Measurements from ENCODE around the gene PLBD2.

The PLBD2 gene

GRCh38 chr12:113382206-113382605 is 23.8 kb downstream of the PLBD2 start:
- no peak overlapping the region for H3K9ac ChIP-seq (ENCODE audit: low read length)
- no peak overlapping the region for H3K27ac ChIP-seq (ENCODE audit: low read length, poor library complexity, severe bottlenecking)
- no peaks in the 10 kb centered on the region for H3K27me3 ChIP-seq (ENCODE audit: control insufficient read depth in 1 of 2, insufficient read depth in 1 of 2, low read length in 2 of 2)
- no peak overlapping the region for H2BK5ac ChIP-seq (ENCODE audit: low read depth, low read length, poor library complexity, severe bottlenecking)
- DNase-seq = no peak
- no peaks in the 10 kb centered on the region for H3K9me3 ChIP-seq (ENCODE audit: control insufficient read depth, low read length)
- no peak overlapping the region for H3K23ac ChIP-seq (ENCODE audit: low read length in 2 of 2)
- H2BK120ac ChIP-seq (ENCODE audit: low read depth, low read length) = no peak overlapping the region
- H2BK15ac ChIP-seq (ENCODE audit: low read depth, poor library complexity, severe bottlenecking) = no peak overlapping the region
- H3K14ac ChIP-seq (ENCODE audit: low read length in 2 of 2) = no peak overlapping the region
- no peak overlapping the region for H2BK12ac ChIP-seq (ENCODE audit: low read length in 2 of 2)
- no peak overlapping the region for H2AK5ac ChIP-seq (ENCODE audit: low read length, severe bottlenecking)
- H3K79me1 ChIP-seq (replicated peaks; ENCODE audit: low read length, poor library complexity, severe bottlenecking) = peaks cover 3% of the 10 kb centered on the region
- H4K91ac ChIP-seq (ENCODE audit: low read length) = no peak overlapping the region
- 98% methylated on average over 4 of the region's 4 CpGs for WGBS
- no peak overlapping the region for H3K4me2 ChIP-seq (ENCODE audit: low read length, poor library complexity, severe bottlenecking)
- H3K4ac ChIP-seq (ENCODE audit: low read depth in 1 of 2, low read length in 2 of 2) = no peak overlapping the region
- no peak overlapping the region for H3K18ac ChIP-seq (ENCODE audit: low read depth in 1 of 2, low read length in 2 of 2)
- H3K4me3 ChIP-seq (ENCODE audit: insufficient read depth in 1 of 2, low read depth in 1 of 2, low read length in 2 of 2) = no peak overlapping the region
- H3K36me3 ChIP-seq (ENCODE audit: control insufficient read depth in 1 of 2, insufficient read depth in 2 of 2, low read depth in 1 of 2, low read length in 2 of 2) = peaks cover 45 to 65% of the 10 kb centered on the region in 2 experiments
- no peaks in the 10 kb centered on the region for H3K4me1 ChIP-seq (ENCODE audit: control insufficient read depth, insufficient read depth, low read depth, low read length)
- H2AFZ ChIP-seq (ENCODE audit: low read depth, low read length) = no peak overlapping the region
- no peak overlapping the region for H4K8ac ChIP-seq (ENCODE audit: low read length)

GRCh38 chr12:113384778-113385177 is 26.4 kb downstream of the PLBD2 start:
- Histone ChIP-seq H3K27me3 (ENCODE audit: control insufficient read depth in 1 of 2, insufficient read depth in 1 of 2, low read length in 2 of 2) (no peaks in the 10 kb centered on the region), H2BK15ac (ENCODE audit: low read depth, poor library complexity, severe bottlenecking) (no peak overlapping the region), H3K9me3 (ENCODE audit: control insufficient read depth, low read length) (no peaks in the 10 kb centered on the region), H4K8ac (ENCODE audit: low read length) (no peak overlapping the region), H3K23ac (ENCODE audit: low read length in 2 of 2) (no peak overlapping the region), H4K91ac (ENCODE audit: low read length) (no peak overlapping the region), H2AK5ac (ENCODE audit: low read length, severe bottlenecking) (no peak overlapping the region), H3K14ac (ENCODE audit: low read length in 2 of 2) (no peak overlapping the region), H3K4me3 (ENCODE audit: insufficient read depth in 1 of 2, low read depth in 1 of 2, low read length in 2 of 2) (no peak overlapping the region), H3K27ac (ENCODE audit: low read length, poor library complexity, severe bottlenecking) (no peak overlapping the region), H2BK120ac (ENCODE audit: low read depth, low read length) (no peak overlapping the region), H3K4ac (ENCODE audit: low read depth in 1 of 2, low read length in 2 of 2) (no peak overlapping the region), H3K79me1 (replicated peaks; ENCODE audit: low read length, poor library complexity, severe bottlenecking) (peaks cover 1% of the 10 kb centered on the region), H3K4me2 (ENCODE audit: low read length, poor library complexity, severe bottlenecking) (no peak overlapping the region), H2BK5ac (ENCODE audit: low read depth, low read length, poor library complexity, severe bottlenecking) (no peak overlapping the region), H3K18ac (ENCODE audit: low read depth in 1 of 2, low read length in 2 of 2) (no peak overlapping the region), H3K36me3 (ENCODE audit: control insufficient read depth in 1 of 2, insufficient read depth in 2 of 2, low read depth in 1 of 2, low read length in 2 of 2) (peaks cover 68 to 74% of the 10 kb centered on the region in 2 experiments), H2BK12ac (ENCODE audit: low read length in 2 of 2) (no peak overlapping the region), H2AFZ (ENCODE audit: low read depth, low read length) (no peak overlapping the region), H3K9ac (ENCODE audit: low read length) (no peak overlapping the region), H3K4me1 (ENCODE audit: control insufficient read depth, insufficient read depth, low read depth, low read length) (no peaks in the 10 kb centered on the region)
- 96% methylated on average over 11 of the region's 14 CpGs for WGBS
- no peak for DNase-seq

GRCh38 chr12:113385282-113385882 is 27.0 kb downstream of the PLBD2 start:
- Histone ChIP-seq H4K91ac (ENCODE audit: low read length) (no peak overlapping the region), H3K4me1 (ENCODE audit: control insufficient read depth, insufficient read depth, low read depth, low read length) (no peaks in the 10 kb centered on the region)
- WGBS = 98% methylated on average over 6 of the region's 6 CpGs

DNA sequence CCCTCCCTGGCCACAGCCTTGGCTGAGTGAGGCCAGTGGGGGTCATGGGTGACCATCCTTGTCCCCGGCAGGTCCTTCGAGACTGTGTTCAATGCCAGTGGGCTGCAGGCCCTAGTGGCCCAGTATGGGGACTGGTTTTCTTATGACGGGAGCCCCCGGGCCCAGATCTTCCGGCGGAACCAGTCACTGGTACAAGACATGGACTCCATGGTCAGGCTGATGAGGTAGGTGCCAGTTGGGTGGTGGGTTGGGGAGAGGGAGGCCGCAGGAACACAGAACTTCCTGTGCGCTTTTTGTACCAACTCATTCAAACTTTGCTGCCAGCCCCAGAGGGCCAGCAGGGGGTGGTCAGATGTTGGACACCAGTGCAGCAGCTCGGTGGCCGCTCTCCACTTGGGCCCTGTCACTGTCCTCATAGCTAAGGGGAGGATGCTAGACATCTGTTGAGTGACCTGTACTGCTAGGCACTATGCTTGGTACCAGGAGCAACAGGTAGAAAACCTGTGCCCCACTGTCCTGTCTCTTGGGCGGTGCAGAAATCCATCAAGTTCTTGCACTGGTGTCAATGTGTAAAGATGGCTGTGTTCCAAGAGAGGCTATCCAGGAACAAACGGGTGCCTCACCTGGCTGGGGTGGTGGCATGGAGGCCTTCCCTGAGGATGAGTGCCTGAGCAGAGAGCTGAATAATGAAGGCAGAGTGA is 28.6 kb downstream of the PLBD2 start:
- no peak overlapping the region for H3K27ac ChIP-seq (ENCODE audit: low read length, poor library complexity, severe bottlenecking)
- no peak overlapping the region for H3K18ac ChIP-seq (ENCODE audit: low read depth in 1 of 2, low read length in 2 of 2)
- no peak overlapping the region for H3K4me3 ChIP-seq (ENCODE audit: insufficient read depth in 1 of 2, low read depth in 1 of 2, low read length in 2 of 2)
- no peak overlapping the region for H2AFZ ChIP-seq (ENCODE audit: low read depth, low read length)
- no peak overlapping the region for H2BK15ac ChIP-seq (ENCODE audit: low read depth, poor library complexity, severe bottlenecking)
- H3K36me3 ChIP-seq (ENCODE audit: control insufficient read depth in 1 of 2, insufficient read depth in 2 of 2, low read depth in 1 of 2, low read length in 2 of 2) = peaks cover 63 to 78% of the 10 kb centered on the region in 2 experiments
- H3K79me1 ChIP-seq (replicated peaks; ENCODE audit: low read length, poor library complexity, severe bottlenecking) = no peaks in the 10 kb centered on the region
- no peak for DNase-seq
- no peak overlapping the region for H3K23ac ChIP-seq (ENCODE audit: low read length in 2 of 2)
- no peak overlapping the region for H3K4me2 ChIP-seq (ENCODE audit: low read length, poor library complexity, severe bottlenecking)
- no peak overlapping the region for H2BK12ac ChIP-seq (ENCODE audit: low read length in 2 of 2)
- H3K9me3 ChIP-seq (ENCODE audit: control insufficient read depth, low read length) = no peaks in the 10 kb centered on the region
- H3K4ac ChIP-seq (ENCODE audit: low read depth in 1 of 2, low read length in 2 of 2) = no peak overlapping the region
- no peak overlapping the region for H3K14ac ChIP-seq (ENCODE audit: low read length in 2 of 2)
- H4K91ac ChIP-seq (ENCODE audit: low read length) = no peak overlapping the region
- H3K4me1 ChIP-seq (ENCODE audit: control insufficient read depth, insufficient read depth, low read depth, low read length) = no peaks in the 10 kb centered on the region
- H2BK5ac ChIP-seq (ENCODE audit: low read depth, low read length, poor library complexity, severe bottlenecking) = no peak overlapping the region
- H2AK5ac ChIP-seq (ENCODE audit: low read length, severe bottlenecking) = no peak overlapping the region
- WGBS = 97% methylated on average over 12 of the region's 12 CpGs
- H3K9ac ChIP-seq (ENCODE audit: low read length) = no peak overlapping the region
- no peak overlapping the region for H2BK120ac ChIP-seq (ENCODE audit: low read depth, low read length)
- no peaks in the 10 kb centered on the region for H3K27me3 ChIP-seq (ENCODE audit: control insufficient read depth in 1 of 2, insufficient read depth in 1 of 2, low read length in 2 of 2)
- no peak overlapping the region for H4K8ac ChIP-seq (ENCODE audit: low read length)

More at GRCh38 chr12:113385282-113385882, 27.0 kb downstream of the PLBD2 start:
- Histone ChIP-seq H3K4ac (ENCODE audit: low read depth in 1 of 2, low read length in 2 of 2) (no peak overlapping the region), H3K79me1 (replicated peaks; ENCODE audit: low read length, poor library complexity, severe bottlenecking) (peaks cover 1% of the 10 kb centered on the region), H3K4me2 (ENCODE audit: low read length, poor library complexity, severe bottlenecking) (no peak overlapping the region), H2BK15ac (ENCODE audit: low read depth, poor library complexity, severe bottlenecking) (no peak overlapping the region), H3K36me3 (ENCODE audit: control insufficient read depth in 1 of 2, insufficient read depth in 2 of 2, low read depth in 1 of 2, low read length in 2 of 2) (peaks cover 70 to 78% of the 10 kb centered on the region in 2 experiments), H3K27ac (ENCODE audit: low read length, poor library complexity, severe bottlenecking) (no peak overlapping the region), H2AFZ (ENCODE audit: low read depth, low read length) (no peak overlapping the region), H2AK5ac (ENCODE audit: low read length, severe bottlenecking) (no peak overlapping the region), H3K14ac (ENCODE audit: low read length in 2 of 2) (no peak overlapping the region), H3K27me3 (ENCODE audit: control insufficient read depth in 1 of 2, insufficient read depth in 1 of 2, low read length in 2 of 2) (no peaks in the 10 kb centered on the region), H3K4me3 (ENCODE audit: insufficient read depth in 1 of 2, low read depth in 1 of 2, low read length in 2 of 2) (no peak overlapping the region), H3K9ac (ENCODE audit: low read length) (no peak overlapping the region), H2BK5ac (ENCODE audit: low read depth, low read length, poor library complexity, severe bottlenecking) (no peak overlapping the region), H4K8ac (ENCODE audit: low read length) (no peak overlapping the region), H3K23ac (ENCODE audit: low read length in 2 of 2) (no peak overlapping the region), H2BK12ac (ENCODE audit: low read length in 2 of 2) (no peak overlapping the region), H3K18ac (ENCODE audit: low read depth in 1 of 2, low read length in 2 of 2) (no peak overlapping the region), H2BK120ac (ENCODE audit: low read depth, low read length) (no peak overlapping the region), H3K9me3 (ENCODE audit: control insufficient read depth, low read length) (no peaks in the 10 kb centered on the region)
- no peak for DNase-seq
